Measurements from ENCODE around the gene MLN.

MLN gene

GRCh38 chr6:33820243-33820642 is 16.4 kb upstream of the MLN start:
- Histone ChIP-seq H3F3A (ENCODE audit: insufficient read depth, low read length) (no peaks in the 10 kb centered on the region), H3K9ac (ENCODE audit: low read length) (no peak overlapping the region), H3K27ac (ENCODE audit: low read depth, low read length, poor library complexity, severe bottlenecking) (no peak overlapping the region), H3K79me2 (ENCODE audit: insufficient read depth, low read length) (no peaks in the 10 kb centered on the region), H3K36me3 (ENCODE audit: insufficient read depth, low read length) (no peaks in the 10 kb centered on the region), H2AFZ (ENCODE audit: low read length) (no peak overlapping the region), H4K20me1 (ENCODE audit: insufficient read depth, low read length) (no peaks in the 10 kb centered on the region), H3K4me2 (ENCODE audit: low read length) (no peak overlapping the region), H3K4me1 (ENCODE audit: insufficient read depth, low read length, severe bottlenecking) (no peaks in the 10 kb centered on the region), H3K27me3 (ENCODE audit: insufficient read depth, low read length) (peaks cover 8% of the 10 kb centered on the region; the same call in 1 of the 2 replicates), H3K9me3 (ENCODE audit: low read length) (no peaks in the 10 kb centered on the region), H3K4me3 (ENCODE audit: low read depth, low read length, poor library complexity, severe bottlenecking) (no peak overlapping the region), H3K9me2 (ENCODE audit: low read depth, low read length) (no peaks in the 10 kb centered on the region)
- TF ChIP-seq EZH2 (IDR thresholded peaks at IDR 0.05; ENCODE audit: borderline replicate concordance, low read length) (no peak), CTCF (IDR thresholded peaks at IDR 0.05; ENCODE audit: low read length) (no peak)

- Histone ChIP-seq H3K36me3 (ENCODE audit: insufficient read depth, low read length) (no peaks in the 10 kb centered on the region), H3K9me2 (ENCODE audit: low read depth, low read length) (no peaks in the 10 kb centered on the region), H3F3A (ENCODE audit: insufficient read depth, low read length) (no peaks in the 10 kb centered on the region), H3K4me3 (ENCODE audit: low read depth, low read length, poor library complexity, severe bottlenecking) (no peak overlapping the region), H3K4me1 (ENCODE audit: insufficient read depth, low read length, severe bottlenecking) (no peaks in the 10 kb centered on the region), H3K79me2 (ENCODE audit: insufficient read depth, low read length) (no peaks in the 10 kb centered on the region), H2AFZ (ENCODE audit: low read length) (no peak overlapping the region), H3K9me3 (ENCODE audit: low read length) (no peaks in the 10 kb centered on the region), H3K27ac (ENCODE audit: low read depth, low read length, poor library complexity, severe bottlenecking) (no peak overlapping the region), H3K27me3 (ENCODE audit: insufficient read depth, low read length) (peaks cover 8% of the 10 kb centered on the region; the same call in 1 of the 2 replicates), H3K4me2 (ENCODE audit: low read length) (no peak overlapping the region), H3K9ac (ENCODE audit: low read length) (no peak overlapping the region), H4K20me1 (ENCODE audit: insufficient read depth, low read length) (no peaks in the 10 kb centered on the region)
- TF ChIP-seq EZH2 (IDR thresholded peaks at IDR 0.05; ENCODE audit: borderline replicate concordance, low read length) (no peak), CTCF (IDR thresholded peaks at IDR 0.05; ENCODE audit: low read length) (no peak)
Observed at GRCh38 chr6:33819021-33819420, 15.2 kb upstream of the MLN start.

GRCh38 chr6:33818293-33818692 is 14.5 kb upstream of the MLN start:
- H3K4me3 ChIP-seq (ENCODE audit: low read depth, low read length, poor library complexity, severe bottlenecking) = no peak overlapping the region
- no peaks in the 10 kb centered on the region for H3K9me3 ChIP-seq (ENCODE audit: low read length)
- TF ChIP-seq CTCF (IDR thresholded peaks at IDR 0.05; ENCODE audit: low read length) (no peak), EZH2 (IDR thresholded peaks at IDR 0.05; ENCODE audit: borderline replicate concordance, low read length) (no peak)
- no peaks in the 10 kb centered on the region for H3K4me1 ChIP-seq (ENCODE audit: insufficient read depth, low read length, severe bottlenecking)
- H3K79me2 ChIP-seq (ENCODE audit: insufficient read depth, low read length) = no peaks in the 10 kb centered on the region
- no peaks in the 10 kb centered on the region for H3K36me3 ChIP-seq (ENCODE audit: insufficient read depth, low read length)
- no peak overlapping the region for H2AFZ ChIP-seq (ENCODE audit: low read length)
- peaks cover 8% of the 10 kb centered on the region; the same call in 1 of the 2 replicates for H3K27me3 ChIP-seq (ENCODE audit: insufficient read depth, low read length)
- no peak overlapping the region for H3K4me2 ChIP-seq (ENCODE audit: low read length)
- H3F3A ChIP-seq (ENCODE audit: insufficient read depth, low read length) = no peaks in the 10 kb centered on the region
- H3K9ac ChIP-seq (ENCODE audit: low read length) = no peak overlapping the region
- no peak overlapping the region for H3K27ac ChIP-seq (ENCODE audit: low read depth, low read length, poor library complexity, severe bottlenecking)
- H3K9me2 ChIP-seq (ENCODE audit: low read depth, low read length) = no peaks in the 10 kb centered on the region
- no peaks in the 10 kb centered on the region for H4K20me1 ChIP-seq (ENCODE audit: insufficient read depth, low read length)
